LNCAP (cell line): ENCODE results near the gene CCND1.

Source experiments
- CTCF ChIP-seq: fragments of 450-650 bp; IDR thresholded peaks from 2 replicates; pipeline ENCODE4 v1.5.1; 2017; ENCODE audit warnings: mild to moderate bottlenecking

CCND1 gene

GRCh38 chr11:69654001-69654659, 13.2 kb downstream of the CCND1 start:
- no peak for TF ChIP-seq CTCF

- peak; percentile 15; the same call in 1 of the 2 replicates for TF ChIP-seq CTCF
These were observed 13.9 kb downstream of the CCND1 start for GRCh38 chr11:69654660-69655478.

- no peak for TF ChIP-seq CTCF
These were observed 14.8 kb downstream of the CCND1 start for GRCh38 chr11:69655479-69656428.

- TF ChIP-seq CTCF, result no peak
These were observed 15.8 kb downstream of the CCND1 start for GRCh38 chr11:69656536-69657455.

- TF ChIP-seq CTCF, result no peak
These were observed 16.5 kb downstream of the CCND1 start for GRCh38 chr11:69657456-69657910.

GRCh38 chr11:69657911-69658625, 17.1 kb downstream of the CCND1 start:
- no peak for TF ChIP-seq CTCF
